ENCODE data around the gene CD248.

- TF ChIP-seq ZBTB49 (tag by site-specific recombination; IDR thresholded peaks at IDR 0.05; ENCODE audit: low read depth), result no peak
- TF ChIP-seq PATZ1 (tag by site-specific recombination; IDR thresholded peaks at IDR 0.05), result no peak
- TF ChIP-seq ZNF510 (tag by site-specific recombination; IDR thresholded peaks at IDR 0.05; ENCODE audit: insufficient replicate concordance), result no peak
- TF ChIP-seq ZNF76 (tag by site-specific recombination; IDR thresholded peaks at IDR 0.05; ENCODE audit: borderline replicate concordance, low read depth), result no peak
- TF ChIP-seq PRDM2 (tag by site-specific recombination; IDR thresholded peaks at IDR 0.05; ENCODE audit: borderline replicate concordance), result no peak
Measured at GRCh38 chr11:66362481-66363147, 45.8 kb upstream of the CD248 start.
